Progenitor cell of endocrine pancreas (in vitro differentiated cells): ENCODE results near the gene KMT2C. TPM values are rescaled to one million over a fixed set of nuclear protein-coding genes. Genes with fewer than 3 reads are reported as not detected.

Experiments used
- DNase-seq: peaks from one replicate; pipeline ENCODE4 v3.0.0; 2021; ENCODE audit warnings: low spot score; ENCODE audit not compliant: unreplicated experiment
- H3K27ac Mint-ChIP-seq: 2 replicates; pipeline ENCODE4 v1.8.0; 2021; ENCODE audit warnings: mild to moderate bottlenecking, moderate library complexity, mixed read lengths
- H3K27me3 Mint-ChIP-seq: 2 replicates; pipeline ENCODE4 v1.8.0; 2021; ENCODE audit warnings: mixed read lengths
- H3K36me3 Mint-ChIP-seq: 2 replicates; pipeline ENCODE4 v1.8.0; 2022; ENCODE audit warnings: mixed read lengths; ENCODE audit not compliant: insufficient read depth
- H3K4me1 Mint-ChIP-seq: 2 replicates; pipeline ENCODE4 v1.8.0; 2021; ENCODE audit warnings: low read depth, mixed read lengths
- H3K4me3 Mint-ChIP-seq: 2 replicates; pipeline ENCODE4 v1.8.0; 2021; ENCODE audit warnings: low read depth, mild to moderate bottlenecking, moderate library complexity, mixed read lengths
- H3K9me3 Mint-ChIP-seq: 2 replicates; pipeline ENCODE4 v1.8.0; 2021; ENCODE audit warnings: low read depth, mixed read lengths
- CTCF ChIP-seq: fragments of 200-600 bp; sonication (generic); IDR thresholded peaks from one replicate; pipeline ENCODE4 v1.5.0; 2021; ENCODE audit warnings: antibody characterized with exemption, mild to moderate bottlenecking; ENCODE audit not compliant: unreplicated experiment
- total RNA-seq: library from RNA; stranded (reverse); gene quantifications from 2 replicates; pipeline ENCODE4 v1.2.1, GENCODE V29; 2021

Gene KMT2C
- total RNA-seq, 1 donor from 2014 or later: 75.9 TPM

- peaks cover 39% of the 10 kb centered on the region for H3K36me3 Mint-ChIP-seq
Observed at GRCh38 chr7:152144557-152145245, 291.1 kb downstream of the KMT2C start.

GRCh38 chr7:152142976-152143595 is 292.7 kb downstream of the KMT2C start:
- Mint-ChIP-seq H3K36me3 (peaks cover 28% of the 10 kb centered on the region), H3K27me3 (no peaks in the 10 kb centered on the region), H3K27ac (no peak overlapping the region), H3K4me3 (no peak overlapping the region), H3K4me1 (no peaks in the 10 kb centered on the region), H3K9me3 (no peaks in the 10 kb centered on the region)
- no peak for DNase-seq
- no peak for TF ChIP-seq CTCF

More at GRCh38 chr7:152144557-152145245, 291.1 kb downstream of the KMT2C start:
- Mint-ChIP-seq H3K9me3 (no peaks in the 10 kb centered on the region), H3K27me3 (no peaks in the 10 kb centered on the region), H3K27ac (no peak overlapping the region), H3K4me3 (no peak overlapping the region), H3K4me1 (no peaks in the 10 kb centered on the region)
- TF ChIP-seq CTCF: no peak
- DNase-seq: no peak

- no peaks in the 10 kb centered on the region for H3K4me1 Mint-ChIP-seq
- DNase-seq: no peak
- H3K27me3 Mint-ChIP-seq: no peaks in the 10 kb centered on the region
- peaks cover 22% of the 10 kb centered on the region for H3K36me3 Mint-ChIP-seq
- no peaks in the 10 kb centered on the region for H3K9me3 Mint-ChIP-seq
- TF ChIP-seq CTCF: no peak
- H3K27ac Mint-ChIP-seq: no peak overlapping the region
- no peak overlapping the region for H3K4me3 Mint-ChIP-seq
Observed at GRCh38 chr7:152140560-152140959, 295.2 kb downstream of the KMT2C start.

GRCh38 chr7:152140067-152140466 is 295.7 kb downstream of the KMT2C start:
- Mint-ChIP-seq H3K36me3 (peaks cover 20% of the 10 kb centered on the region), H3K4me3 (no peak overlapping the region), H3K9me3 (no peaks in the 10 kb centered on the region)

More at GRCh38 chr7:152140067-152140466, 295.7 kb downstream of the KMT2C start:
- Mint-ChIP-seq H3K27ac (peak overlapping the region; percentile 62), H3K27me3 (no peaks in the 10 kb centered on the region), H3K4me1 (no peaks in the 10 kb centered on the region)
- no peak for TF ChIP-seq CTCF
- DNase-seq: no peak
